ENCODE results near the gene PTPRE.

PTPRE gene

DNA sequence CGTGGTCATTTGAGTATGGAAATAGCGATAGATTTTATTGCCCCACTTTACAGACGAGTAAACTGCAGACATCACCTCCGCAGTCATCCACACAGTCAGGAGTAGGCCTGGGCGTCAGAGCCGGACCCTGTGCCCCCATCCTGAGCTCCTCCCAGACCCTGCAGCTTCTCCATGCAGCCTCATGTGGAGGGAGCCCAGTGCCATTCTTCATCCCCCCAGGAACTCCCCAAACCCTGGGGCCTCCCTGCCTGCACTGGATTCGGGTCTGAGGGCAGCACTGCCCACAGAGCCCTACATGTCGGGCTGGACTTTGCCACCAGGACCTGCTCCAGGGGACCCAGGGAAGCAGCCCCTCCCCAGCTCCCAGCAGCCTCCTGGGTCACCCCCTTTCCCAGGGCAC is 118.5 kb downstream of the PTPRE start:
- in situ Hi-C loops (cut with HindIII; ENCODE audit: low pct_ligation_motif_present, low sequenced_read_pairs), result no loop called here

DNA sequence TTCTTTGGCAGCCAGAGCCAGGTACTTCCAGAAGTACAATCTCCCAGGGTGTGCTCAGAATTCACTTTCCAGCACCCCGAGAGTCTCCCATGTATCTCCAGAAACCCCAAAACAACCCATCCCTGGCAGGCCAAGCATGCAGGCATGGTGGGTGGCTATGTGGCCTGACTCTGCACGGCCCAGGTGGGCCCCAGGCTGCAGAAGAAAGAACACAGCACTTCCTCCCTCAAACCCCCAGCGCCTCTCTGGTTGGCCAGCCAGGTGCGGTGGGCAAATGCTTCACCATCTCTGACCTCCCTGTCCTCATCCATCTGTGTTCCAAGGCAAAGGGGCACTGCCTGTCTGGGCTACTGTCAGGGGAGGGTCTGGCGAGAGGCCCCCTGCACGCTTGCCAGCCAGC is 119.0 kb downstream of the PTPRE start:
- Histone ChIP-seq H3K36me3 (replicated peaks) (no peaks in the 10 kb centered on the region), H3K27ac (no peak overlapping the region), H3K27me3 (replicated peaks) (no peaks in the 10 kb centered on the region), H3K4me3 (ENCODE audit: low read depth, low read length) (no peak overlapping the region)
- in situ Hi-C loops (cut with HindIII; ENCODE audit: low pct_ligation_motif_present, low sequenced_read_pairs), result no loop called here
- no peak for DNase-seq
- TF ChIP-seq, protein P1, sequence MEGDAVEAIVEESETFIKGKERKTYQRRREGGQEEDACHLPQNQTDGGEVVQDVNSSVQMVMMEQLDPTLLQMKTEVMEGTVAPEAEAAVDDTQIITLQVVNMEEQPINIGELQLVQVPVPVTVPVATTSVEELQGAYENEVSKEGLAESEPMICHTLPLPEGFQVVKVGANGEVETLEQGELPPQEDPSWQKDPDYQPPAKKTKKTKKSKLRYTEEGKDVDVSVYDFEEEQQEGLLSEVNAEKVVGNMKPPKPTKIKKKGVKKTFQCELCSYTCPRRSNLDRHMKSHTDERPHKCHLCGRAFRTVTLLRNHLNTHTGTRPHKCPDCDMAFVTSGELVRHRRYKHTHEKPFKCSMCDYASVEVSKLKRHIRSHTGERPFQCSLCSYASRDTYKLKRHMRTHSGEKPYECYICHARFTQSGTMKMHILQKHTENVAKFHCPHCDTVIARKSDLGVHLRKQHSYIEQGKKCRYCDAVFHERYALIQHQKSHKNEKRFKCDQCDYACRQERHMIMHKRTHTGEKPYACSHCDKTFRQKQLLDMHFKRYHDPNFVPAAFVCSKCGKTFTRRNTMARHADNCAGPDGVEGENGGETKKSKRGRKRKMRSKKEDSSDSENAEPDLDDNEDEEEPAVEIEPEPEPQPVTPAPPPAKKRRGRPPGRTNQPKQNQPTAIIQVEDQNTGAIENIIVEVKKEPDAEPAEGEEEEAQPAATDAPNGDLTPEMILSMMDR (IDR thresholded peaks at IDR 0.05; ENCODE audit: low read depth, low read length, missing control alignments), result no peak

More for the DNA sequence above, 118.5 kb downstream of the PTPRE start:
- TF ChIP-seq, protein P1 (IDR thresholded peaks at IDR 0.05; ENCODE audit: low read depth, low read length, missing control alignments), result no peak
- no peaks in the 10 kb centered on the region for H3K36me3 ChIP-seq (replicated peaks)
- no peak for DNase-seq
- H3K27ac ChIP-seq, result no peak overlapping the region
- no peaks in the 10 kb centered on the region for H3K27me3 ChIP-seq (replicated peaks)
- no peak overlapping the region for H3K4me3 ChIP-seq (ENCODE audit: low read depth, low read length)

DNA sequence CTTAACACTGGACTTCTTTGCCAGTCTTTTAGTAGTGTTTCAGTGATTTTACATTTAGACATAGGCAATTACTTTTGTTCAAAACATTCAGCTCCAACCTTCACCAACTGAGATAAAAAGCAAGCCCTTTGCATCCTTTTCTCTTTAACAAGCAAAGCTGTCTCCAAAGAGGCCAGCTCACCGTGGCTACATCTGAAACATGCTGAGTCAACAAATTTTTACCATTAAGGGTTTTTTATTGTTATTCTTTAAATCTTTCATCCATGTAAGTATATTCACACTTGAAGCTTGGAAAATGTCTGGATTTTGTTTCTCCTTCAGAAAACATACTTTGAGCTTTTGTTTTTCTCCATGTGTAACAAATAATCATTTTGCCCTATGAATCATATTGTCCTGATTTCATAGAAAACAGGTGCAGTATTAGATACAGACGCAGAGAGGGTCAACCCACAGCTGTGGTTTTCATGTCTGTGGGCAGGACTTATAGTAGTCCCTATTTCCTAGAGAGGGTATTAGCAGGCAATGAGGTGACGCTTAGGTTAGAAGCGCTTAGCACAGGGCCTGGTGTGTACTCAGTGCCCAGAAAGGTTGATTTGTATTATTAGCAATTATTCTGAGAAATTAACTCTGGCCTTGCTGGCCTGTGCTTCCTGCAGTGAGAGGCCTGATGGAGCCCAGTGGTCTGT is 119.9 kb downstream of the PTPRE start:
- in situ Hi-C loops (cut with HindIII; ENCODE audit: low pct_ligation_motif_present, low sequenced_read_pairs), result no loop called here
- TF ChIP-seq, protein P1 (IDR thresholded peaks at IDR 0.05; ENCODE audit: low read depth, low read length, missing control alignments), result no peak
- DNase-seq, result no peak
- Histone ChIP-seq H3K36me3 (replicated peaks) (no peaks in the 10 kb centered on the region), H3K27me3 (replicated peaks) (no peaks in the 10 kb centered on the region), H3K27ac (no peak overlapping the region), H3K4me3 (ENCODE audit: low read depth, low read length) (no peak overlapping the region)

DNA sequence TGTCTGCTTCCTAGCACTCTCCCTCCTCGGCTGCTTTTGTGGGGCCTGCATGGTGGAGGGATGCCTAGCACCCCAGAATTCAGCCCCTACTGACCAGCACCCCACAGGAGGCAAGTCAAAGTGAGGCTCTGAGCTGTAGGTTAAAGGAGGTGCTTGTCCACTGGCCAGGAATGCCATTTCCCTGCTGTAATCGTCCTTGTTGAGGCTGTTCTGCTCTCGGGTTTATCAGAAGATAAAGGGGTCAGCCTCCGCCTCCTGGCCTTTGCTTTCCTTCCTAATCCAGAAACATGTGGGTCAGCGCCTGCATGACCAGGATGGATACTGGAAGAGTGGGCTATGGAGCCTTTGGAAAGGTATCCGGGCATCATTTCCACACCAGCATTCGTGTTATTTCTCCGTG is 120.4 kb downstream of the PTPRE start:
- in situ Hi-C loops (cut with HindIII; ENCODE audit: low pct_ligation_motif_present, low sequenced_read_pairs), result no loop called here
- no peak for DNase-seq
- Histone ChIP-seq H3K36me3 (replicated peaks) (no peaks in the 10 kb centered on the region), H3K27me3 (replicated peaks) (no peaks in the 10 kb centered on the region), H3K27ac (no peak overlapping the region), H3K4me3 (ENCODE audit: low read depth, low read length) (no peak overlapping the region)
- TF ChIP-seq, protein P1 (IDR thresholded peaks at IDR 0.05; ENCODE audit: low read depth, low read length, missing control alignments), result no peak

DNA sequence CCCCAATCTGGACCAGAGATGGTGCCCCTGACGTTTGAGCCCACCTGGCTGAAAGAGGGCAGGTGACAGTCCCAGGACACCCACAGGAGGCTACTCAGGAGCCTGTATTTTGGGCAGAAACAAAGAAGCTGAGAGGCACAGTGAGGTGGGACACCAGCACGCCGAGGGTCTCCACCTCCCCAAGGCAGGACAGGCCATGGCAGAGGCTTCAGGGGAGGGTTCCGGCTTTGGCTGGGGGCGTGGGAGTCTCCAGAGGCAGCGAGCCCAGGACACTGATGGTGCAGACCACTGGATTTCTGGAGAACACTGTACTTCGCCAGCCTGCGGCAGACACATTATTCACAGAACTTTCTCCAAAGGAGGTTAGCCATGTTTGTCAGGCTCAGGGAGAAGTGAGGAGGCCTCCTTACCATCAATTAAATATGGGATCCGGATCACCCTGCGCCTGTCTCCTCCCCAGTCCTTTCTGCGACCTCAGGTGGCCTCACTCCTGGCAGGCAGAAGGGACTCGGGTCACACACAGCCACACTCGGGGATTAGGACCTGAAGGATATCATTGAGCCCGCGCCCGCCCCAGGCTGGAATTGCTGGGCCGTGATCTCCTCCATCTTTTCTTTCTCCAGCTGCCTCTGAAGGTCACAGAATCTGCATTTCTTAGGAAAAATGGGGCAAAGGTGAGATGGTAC is 121.1 kb downstream of the PTPRE start:
- Histone ChIP-seq H3K27ac (no peak overlapping the region), H3K4me3 (ENCODE audit: low read depth, low read length) (no peak overlapping the region), H3K36me3 (replicated peaks) (no peaks in the 10 kb centered on the region), H3K27me3 (replicated peaks) (no peaks in the 10 kb centered on the region)
- no peak for DNase-seq
- TF ChIP-seq, protein P1 (IDR thresholded peaks at IDR 0.05; ENCODE audit: low read depth, low read length, missing control alignments), result no peak
- in situ Hi-C loops (cut with HindIII; ENCODE audit: low pct_ligation_motif_present, low sequenced_read_pairs), result no loop called here

Data from brain microvascular endothelial cell (primary cell).